ENCODE measurements around the gene GAK. TPM values are rescaled to one million over a fixed set of nuclear protein-coding genes. Genes with fewer than 3 reads are reported as not detected.
"Not testable (repeated sequence)": the region's sequence is repeated elsewhere in the genome, so short reads cannot be mapped to it uniquely, and the experiment has no call there.

GAK gene
- total RNA-seq, 2 donors from 2014 or later: 168 to 234 TPM

- H3K27me3 Mint-ChIP-seq: no peaks in the 10 kb centered on the region
- DNase-seq (ENCODE audit: low spot score) (peak; percentile 54), ATAC-seq (peak; percentile 0 to 1)
- H3K9me3 Mint-ChIP-seq: no peaks in the 10 kb centered on the region
- peaks cover 40 to 47% of the 10 kb centered on the region in 2 donors for H3K4me1 Mint-ChIP-seq (ENCODE audit: low read depth in 2 of 2)
- H3K4me3 Mint-ChIP-seq: peak overlapping the region; percentile 98
- peak overlapping the region; percentile 97 to 98 for H3K27ac Mint-ChIP-seq
- no peaks in the 10 kb centered on the region for H3K36me3 Mint-ChIP-seq
Observed at GRCh38 chr4:931194-931959, 739 bp downstream of the GAK start.

GRCh38 chr4:930827-931193 lies 1.3 kb downstream of the GAK start:
- Mint-ChIP-seq H3K4me1 (ENCODE audit: low read depth in 2 of 2) (peaks cover 45 to 48% of the 10 kb centered on the region in 2 donors), H3K27ac (peak overlapping the region; percentile 97 to 98), H3K36me3 (no peaks in the 10 kb centered on the region), H3K27me3 (no peaks in the 10 kb centered on the region), H3K4me3 (peak overlapping the region; percentile 98), H3K9me3 (no peaks in the 10 kb centered on the region)
- no peak for DNase-seq (ENCODE audit: low spot score)
- ATAC-seq: no peak

GRCh38 chr4:930028-930551 lies 2.0 kb downstream of the GAK start:
- Mint-ChIP-seq H3K4me3 (peak overlapping the region; percentile 98), H3K4me1 (ENCODE audit: low read depth in 2 of 2) (peaks cover 49 to 50% of the 10 kb centered on the region in 2 donors), H3K27me3 (no peaks in the 10 kb centered on the region), H3K9me3 (no peaks in the 10 kb centered on the region), H3K36me3 (no peaks in the 10 kb centered on the region), H3K27ac (peak overlapping the region; percentile 97 to 98)
- DNase-seq (ENCODE audit: low spot score): peak; percentile 45
- ATAC-seq: no peak

GRCh38 chr4:929096-929765 lies 2.9 kb downstream of the GAK start:
- ATAC-seq: no peak
- Mint-ChIP-seq H3K36me3 (no peaks in the 10 kb centered on the region), H3K27me3 (no peaks in the 10 kb centered on the region), H3K4me3 (peak overlapping the region; percentile 42), H3K4me1 (ENCODE audit: low read depth in 2 of 2) (peaks cover 53% of the 10 kb centered on the region in 2 donors), H3K27ac (peak overlapping the region; percentile 31 to 64), H3K9me3 (no peaks in the 10 kb centered on the region)
- peak; percentile 31 for DNase-seq (ENCODE audit: low spot score)

DNA sequence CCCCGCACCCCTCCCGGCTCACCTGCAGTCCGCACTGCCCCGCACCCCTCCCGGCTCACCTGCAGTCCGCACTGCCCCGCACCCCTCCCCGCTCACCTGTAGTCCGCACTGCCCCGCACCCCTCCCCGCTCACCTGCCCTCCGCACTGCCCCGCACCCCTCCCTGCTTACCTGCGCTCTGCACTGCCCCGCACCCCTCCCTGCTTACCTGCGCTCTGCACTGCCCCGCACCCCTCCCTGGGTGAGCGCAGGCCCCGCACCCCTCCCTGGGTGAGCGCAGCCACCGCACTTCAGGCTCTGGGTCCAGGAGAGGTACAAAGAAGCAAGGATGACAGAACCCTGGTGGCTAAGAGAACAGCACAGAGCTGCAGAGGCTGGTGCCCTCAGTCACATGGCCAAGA lies 4.5 kb downstream of the GAK start:
- not testable (repeated sequence) for H3K27ac Mint-ChIP-seq; H3K36me3 Mint-ChIP-seq; ATAC-seq; DNase-seq (ENCODE audit: low spot score); H3K9me3 Mint-ChIP-seq; H3K4me3 Mint-ChIP-seq; H3K27me3 Mint-ChIP-seq
- peaks cover 54 to 55% of the 10 kb centered on the region in 2 donors for H3K4me1 Mint-ChIP-seq (ENCODE audit: low read depth in 2 of 2)

- Mint-ChIP-seq H3K4me3 (peak overlapping the region; percentile 36), H3K4me1 (ENCODE audit: low read depth in 2 of 2) (peaks cover 60% of the 10 kb centered on the region in 2 donors)
Observed at GRCh38 chr4:926538-926937, 5.6 kb downstream of the GAK start.

GRCh38 chr4:925771-926500 lies 6.2 kb downstream of the GAK start:
- Mint-ChIP-seq H3K27ac (peak overlapping the region in 1 of 2 donors; percentile 81), H3K4me3 (peak overlapping the region; percentile 36), H3K9me3 (no peaks in the 10 kb centered on the region), H3K27me3 (no peaks in the 10 kb centered on the region), H3K36me3 (no peaks in the 10 kb centered on the region), H3K4me1 (ENCODE audit: low read depth in 2 of 2) (peaks cover 60% of the 10 kb centered on the region in 2 donors)
- ATAC-seq (no peak), DNase-seq (ENCODE audit: low spot score) (peak; percentile 38)

More at GRCh38 chr4:926538-926937, 5.6 kb downstream of the GAK start:
- Mint-ChIP-seq H3K9me3 (no peaks in the 10 kb centered on the region), H3K27ac (peak overlapping the region in 1 of 2 donors; percentile 81), H3K36me3 (no peaks in the 10 kb centered on the region), H3K27me3 (no peaks in the 10 kb centered on the region)
- ATAC-seq (no peak), DNase-seq (ENCODE audit: low spot score) (no peak)

DNA sequence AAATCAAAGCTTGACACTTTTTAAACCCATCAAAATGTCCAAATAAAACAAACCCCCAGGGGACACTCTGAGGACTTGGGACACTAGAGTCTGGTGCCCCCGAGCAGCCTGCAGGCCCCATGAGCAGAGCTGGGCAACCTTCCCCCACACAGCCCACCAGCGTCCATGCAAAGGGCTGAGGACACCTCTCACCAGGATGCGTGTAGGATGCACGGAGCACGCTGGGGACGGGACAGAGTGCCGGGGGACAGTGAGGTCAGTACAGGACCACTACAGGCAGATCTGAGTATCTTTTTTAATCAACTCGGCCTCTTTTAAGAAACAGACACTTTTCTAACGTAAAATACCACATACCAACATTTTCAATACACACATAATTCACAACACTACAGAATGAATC lies 6.9 kb downstream of the GAK start:
- H3K27me3 Mint-ChIP-seq: no peaks in the 10 kb centered on the region
- H3K36me3 Mint-ChIP-seq: no peaks in the 10 kb centered on the region
- no peak for ATAC-seq
- no peaks in the 10 kb centered on the region for H3K9me3 Mint-ChIP-seq
- peak; percentile 58 for DNase-seq (ENCODE audit: low spot score)
- H3K4me1 Mint-ChIP-seq (ENCODE audit: low read depth in 2 of 2): peaks cover 54% of the 10 kb centered on the region in 2 donors
- H3K27ac Mint-ChIP-seq: peak overlapping the region; percentile 76 to 85
- peak overlapping the region; percentile 63 for H3K4me3 Mint-ChIP-seq

GRCh38 chr4:924107-925096 lies 7.7 kb downstream of the GAK start:
- peak overlapping the region; percentile 63 for H3K4me3 Mint-ChIP-seq
- H3K9me3 Mint-ChIP-seq: no peaks in the 10 kb centered on the region
- DNase-seq (ENCODE audit: low spot score) (peak; percentile 61), ATAC-seq (peak; percentile 64 to 81)
- H3K27ac Mint-ChIP-seq: peak overlapping the region; percentile 76 to 85
- no peaks in the 10 kb centered on the region for H3K27me3 Mint-ChIP-seq
- no peaks in the 10 kb centered on the region for H3K36me3 Mint-ChIP-seq
- peaks cover 56 to 57% of the 10 kb centered on the region in 2 donors for H3K4me1 Mint-ChIP-seq (ENCODE audit: low read depth in 2 of 2)

DNA sequence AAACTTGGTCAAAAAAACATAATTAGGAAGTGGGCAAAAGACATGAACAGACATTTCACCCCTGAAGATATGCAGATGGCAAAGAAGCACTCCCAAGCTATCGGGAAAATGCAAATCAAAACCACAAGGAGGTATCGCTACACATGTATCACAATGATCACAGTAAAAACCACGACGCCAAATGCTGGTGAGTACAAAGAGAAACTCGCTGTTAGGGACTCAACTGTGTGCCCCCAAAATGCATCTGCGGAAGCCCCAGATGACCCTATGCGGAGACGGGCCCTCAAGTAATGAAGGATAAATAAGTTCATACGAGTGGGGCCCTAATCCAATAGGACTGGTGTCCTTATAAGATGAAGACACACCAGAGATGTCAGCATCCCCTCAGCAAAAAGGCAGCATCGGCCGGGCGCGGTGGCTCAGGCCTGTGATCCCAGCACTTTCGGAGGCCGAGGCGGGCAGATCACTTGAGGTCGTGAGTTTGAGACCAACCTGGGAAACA lies 10.2 kb downstream of the GAK start:
- no peaks in the 10 kb centered on the region for H3K27me3 Mint-ChIP-seq
- H3K4me3 Mint-ChIP-seq: peak overlapping the region; percentile 66
- peaks cover 5% of the 10 kb centered on the region for H3K36me3 Mint-ChIP-seq
- peak; percentile 49 for DNase-seq (ENCODE audit: low spot score)
- peak overlapping the region; percentile 21 to 83 for H3K27ac Mint-ChIP-seq
- peak; percentile 54 to 70 for ATAC-seq
- H3K9me3 Mint-ChIP-seq: no peaks in the 10 kb centered on the region
- H3K4me1 Mint-ChIP-seq (ENCODE audit: low read depth in 2 of 2): peaks cover 64 to 72% of the 10 kb centered on the region in 2 donors

DNA sequence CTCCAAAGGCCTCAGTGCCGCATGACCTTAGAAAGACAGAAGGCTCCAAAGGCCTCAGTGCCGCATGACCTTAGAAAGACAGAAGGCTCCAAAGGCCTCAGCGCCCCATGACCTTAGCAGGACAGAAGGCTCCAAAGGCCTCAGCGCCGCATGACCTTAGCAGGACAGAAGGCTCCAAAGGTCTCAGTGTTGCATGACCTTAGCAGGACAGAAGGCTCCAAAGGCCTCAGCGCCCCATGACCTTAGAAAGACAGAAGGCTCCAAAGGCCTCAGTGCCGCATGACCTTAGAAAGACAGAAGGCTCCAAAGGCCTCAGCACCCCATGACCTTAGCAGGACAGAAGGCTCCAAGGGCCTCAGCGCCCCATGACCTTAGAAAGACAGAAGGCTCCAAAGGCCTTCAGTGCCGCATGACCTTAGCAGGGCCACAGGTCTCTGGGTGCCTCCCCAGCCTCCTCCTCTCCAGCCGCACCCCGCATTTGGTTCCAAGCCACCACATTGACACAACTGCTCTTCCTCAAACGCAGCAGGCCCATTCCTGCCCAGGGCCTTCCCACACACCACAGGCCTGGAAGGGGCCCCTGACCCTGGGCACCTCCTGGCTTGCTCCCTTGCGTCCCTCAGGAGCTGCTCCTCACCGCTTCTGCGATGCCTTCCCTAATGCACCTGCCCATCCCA lies 13.0 kb downstream of the GAK start:
- H3K4me3 Mint-ChIP-seq, ATAC-seq, H3K9me3 Mint-ChIP-seq, H3K27ac Mint-ChIP-seq, H3K36me3 Mint-ChIP-seq, H3K27me3 Mint-ChIP-seq: not testable (repeated sequence)
- H3K4me1 Mint-ChIP-seq (ENCODE audit: low read depth in 2 of 2): peaks cover 71 to 80% of the 10 kb centered on the region in 2 donors
- DNase-seq (ENCODE audit: low spot score): peak; percentile 53

DNA sequence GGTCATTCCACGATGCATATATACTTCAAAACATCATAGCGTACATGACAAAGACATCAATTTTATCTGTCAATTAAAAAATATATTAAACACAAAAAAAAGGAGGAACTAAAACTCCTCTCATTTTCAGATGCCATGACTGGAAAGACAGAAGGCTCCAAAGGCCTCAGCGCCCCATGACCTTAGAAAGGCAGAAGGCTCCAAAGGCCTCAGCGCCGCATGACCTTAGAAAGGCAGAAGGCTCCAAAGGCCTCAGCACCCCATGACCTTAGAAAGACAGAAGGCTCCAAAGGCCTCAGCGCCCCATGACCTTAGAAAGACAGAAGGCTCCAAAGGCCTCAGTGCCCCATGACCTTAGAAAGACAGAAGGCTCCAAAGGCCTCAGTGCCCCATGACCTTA lies 13.5 kb downstream of the GAK start:
- not testable (repeated sequence) for H3K36me3 Mint-ChIP-seq; DNase-seq (ENCODE audit: low spot score); H3K9me3 Mint-ChIP-seq; H3K27me3 Mint-ChIP-seq; ATAC-seq; H3K4me3 Mint-ChIP-seq
- Mint-ChIP-seq H3K27ac (peak overlapping the region in 1 of 2 donors; percentile 54), H3K4me1 (ENCODE audit: low read depth in 2 of 2) (peaks cover 68 to 78% of the 10 kb centered on the region in 2 donors)

All from natural killer cell treated with Interleukin-12 subunit alpha and Interleukin-12 subunit beta and Interleukin-15 and Interleukin-18, amount 100 ng/mL, for 72 hours (primary cell).